NCI-H2171 (cell line): ENCODE data around the gene GLRX3.
A peak's percentile ranks its signal among the peaks of the same experiment; 100 is the strongest.
"Not testable (repeated sequence)": the region's sequence is repeated elsewhere in the genome, so short reads cannot be mapped to it uniquely, and the experiment has no call there.

Source experiments
- DNase-seq: peaks from one replicate; lab custom pipeline; 2025; lab: John Stamatoyannopoulos, UW

Gene GLRX3

DNA sequence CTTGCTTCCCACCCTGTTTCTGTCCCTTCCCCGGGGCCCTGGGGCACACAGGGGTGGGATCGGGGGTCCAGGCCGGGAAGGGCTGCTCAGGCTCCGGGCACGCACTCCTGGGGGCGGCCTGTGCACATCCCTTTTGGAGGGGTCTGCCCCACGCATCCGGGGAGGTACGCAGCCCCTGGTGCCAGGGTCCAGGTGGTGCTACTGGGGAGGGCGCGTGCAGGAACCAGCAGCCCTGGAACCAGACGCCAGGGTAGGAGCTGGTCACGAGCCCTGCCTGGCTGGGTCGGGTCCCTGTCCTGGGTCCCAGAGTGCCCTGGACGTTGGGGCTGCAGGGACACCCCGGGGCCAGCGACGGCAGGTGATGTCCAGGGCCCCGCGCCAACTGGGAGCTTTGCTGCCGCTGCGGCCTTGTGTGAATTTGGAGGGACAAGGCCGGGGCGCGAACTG lies 53.4 kb downstream of the GLRX3 start:
- DNase-seq: no peak

DNA sequence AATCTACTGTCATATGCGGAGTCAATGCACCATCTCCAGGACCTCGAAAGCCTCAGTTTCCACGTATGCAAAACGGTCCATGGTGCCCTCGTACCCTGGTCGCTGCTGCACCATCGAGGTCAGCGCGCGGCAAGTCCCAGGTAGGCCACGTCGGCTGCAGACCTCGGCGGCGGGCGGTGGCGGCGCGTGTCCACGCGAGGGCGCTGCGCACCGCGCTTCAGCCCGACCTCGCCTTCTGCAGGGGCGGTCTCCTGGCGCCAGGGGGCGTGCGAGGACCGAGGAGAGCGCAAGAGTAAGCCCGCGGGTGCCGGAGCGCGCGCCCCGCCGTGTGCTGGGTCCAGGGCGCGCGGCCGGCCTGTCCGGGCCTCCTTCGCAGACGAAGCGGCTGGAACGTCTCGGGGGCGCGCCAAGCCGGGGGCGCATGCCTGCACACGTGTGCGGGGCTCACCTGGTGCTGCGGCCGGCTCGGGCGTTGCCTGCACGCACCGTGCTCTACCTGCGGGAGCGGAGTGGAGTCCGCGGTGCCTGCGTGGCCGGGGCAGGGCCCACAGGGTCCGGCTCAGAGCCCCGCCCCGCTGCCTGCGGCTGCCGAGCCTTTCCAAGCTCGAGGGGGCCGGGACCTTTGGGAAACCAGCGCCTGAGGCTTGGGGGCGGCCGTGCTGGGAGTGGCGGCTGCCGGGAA lies 54.0 kb downstream of the GLRX3 start:
- peak; percentile 41 for DNase-seq

DNA sequence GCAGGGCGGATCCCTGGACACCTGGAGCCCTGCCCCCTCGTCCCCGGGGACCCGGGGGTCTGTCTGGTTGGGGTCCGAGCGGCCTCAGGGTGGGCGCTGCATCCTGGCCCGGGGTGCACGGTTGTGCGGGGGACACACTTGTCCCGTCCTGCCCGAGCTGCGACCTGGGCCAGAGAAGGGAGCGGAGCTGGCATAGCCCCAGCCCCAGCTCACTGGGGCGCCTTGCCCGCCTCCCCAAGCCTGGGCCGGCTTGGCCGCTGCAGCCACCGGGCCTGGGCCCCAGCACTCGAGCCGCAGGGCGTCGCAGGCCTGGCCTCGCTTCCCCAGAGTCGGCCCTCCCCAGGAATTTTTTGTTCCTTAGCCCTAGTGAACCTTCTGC lies 54.5 kb downstream of the GLRX3 start:
- no peak for DNase-seq

DNA sequence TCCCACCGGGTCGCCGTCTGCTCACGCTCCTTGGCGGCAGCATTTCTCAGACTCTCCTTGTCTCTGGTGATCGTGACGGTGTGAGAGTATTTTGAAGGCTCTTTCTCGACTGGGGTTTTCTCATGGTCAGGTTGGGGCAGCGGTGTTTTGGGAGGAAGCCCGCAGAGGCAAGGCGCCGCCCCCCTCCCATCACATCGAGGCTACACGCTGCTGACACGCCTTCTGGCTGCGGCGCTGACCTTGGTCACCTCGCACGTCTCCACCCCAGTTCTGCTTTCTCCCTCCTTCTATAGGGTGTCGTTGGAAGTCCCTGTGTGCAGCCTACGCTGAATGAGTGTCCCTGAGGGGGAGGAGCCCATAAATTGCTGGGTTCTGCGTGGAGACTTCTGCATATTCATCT lies 55.2 kb downstream of the GLRX3 start:
- no peak for DNase-seq

DNA sequence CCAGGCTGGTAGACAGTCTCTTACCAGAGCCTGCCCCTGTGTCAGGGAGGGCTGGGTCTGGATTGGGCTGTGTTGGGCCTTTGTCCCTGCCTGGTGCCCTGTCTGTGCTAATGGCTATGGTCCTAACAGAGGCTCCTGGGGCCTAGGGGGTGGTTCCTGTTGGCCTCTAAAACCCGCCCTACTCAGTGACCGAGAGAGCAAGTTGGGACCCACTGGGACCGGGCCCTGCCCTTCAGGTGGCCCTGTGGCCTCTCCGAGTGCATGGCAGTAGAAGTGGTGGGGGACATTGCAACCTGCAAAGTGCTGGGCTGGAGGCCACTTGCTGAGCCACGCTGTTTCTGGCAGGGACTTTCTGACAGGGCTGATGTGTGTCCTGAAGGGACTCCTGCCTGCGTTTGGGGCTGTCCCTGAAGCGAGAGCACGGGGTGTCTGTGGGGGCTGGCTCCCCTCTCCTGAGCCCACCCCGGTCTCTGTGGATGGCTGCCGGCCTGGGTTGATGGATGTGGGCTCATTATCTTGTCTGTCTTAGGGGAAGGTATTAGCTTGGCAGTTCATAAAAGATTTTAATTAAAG lies 56.2 kb downstream of the GLRX3 start:
- no peak for DNase-seq

DNA sequence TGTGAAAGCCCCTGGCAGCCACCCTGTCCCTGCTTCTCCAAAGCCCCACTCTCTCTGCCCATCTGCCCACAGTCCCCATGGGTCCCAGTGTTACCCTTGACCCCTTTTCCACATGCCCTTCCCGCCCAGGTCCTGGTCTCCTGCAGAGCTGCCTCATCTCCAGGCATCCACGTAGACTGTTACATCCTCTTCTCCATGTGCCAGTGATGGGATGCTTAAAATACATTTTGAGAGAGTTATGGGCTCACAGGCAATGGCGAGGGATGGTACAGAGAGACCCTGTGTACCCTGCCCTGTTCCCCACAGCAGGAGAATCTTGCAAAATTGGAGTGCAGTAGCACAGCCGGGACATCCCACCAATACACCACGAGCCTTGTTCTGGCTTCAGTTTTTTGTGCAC lies 56.8 kb downstream of the GLRX3 start:
- no peak for DNase-seq

DNA sequence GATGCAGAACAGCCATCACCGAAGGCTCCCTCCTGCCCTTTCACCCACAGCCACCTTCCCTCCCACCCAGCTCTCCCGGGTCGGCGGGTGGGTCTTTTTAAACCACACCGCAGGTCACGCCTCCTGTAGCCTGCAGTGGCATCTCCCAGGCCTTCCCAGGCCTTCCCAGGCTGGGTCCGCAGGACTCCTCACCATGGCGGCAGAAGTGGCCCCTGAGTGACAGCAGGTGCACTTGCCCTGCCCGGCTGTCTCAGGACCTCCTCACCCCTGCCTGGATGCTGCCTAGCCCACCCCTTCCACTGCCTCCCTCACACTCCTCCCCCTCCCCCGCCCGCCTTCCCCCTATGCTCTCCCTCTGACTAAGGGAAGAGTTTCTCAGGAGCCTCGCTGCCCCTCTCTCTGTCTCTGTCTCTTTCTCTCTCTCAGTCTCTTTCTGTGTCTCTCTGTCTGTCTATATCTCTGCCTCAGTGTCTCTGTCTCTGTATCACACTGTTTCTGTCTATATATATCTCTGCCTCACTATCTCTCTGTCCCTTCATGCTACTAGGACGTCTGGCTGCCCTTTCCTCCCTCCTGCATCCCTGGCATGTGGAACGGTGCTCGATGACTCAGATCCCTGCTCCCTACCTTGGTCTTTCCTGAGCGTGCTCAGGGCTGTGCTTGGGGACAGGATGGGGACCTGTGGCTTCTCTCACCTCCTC lies 57.5 kb downstream of the GLRX3 start:
- no peak for DNase-seq

DNA sequence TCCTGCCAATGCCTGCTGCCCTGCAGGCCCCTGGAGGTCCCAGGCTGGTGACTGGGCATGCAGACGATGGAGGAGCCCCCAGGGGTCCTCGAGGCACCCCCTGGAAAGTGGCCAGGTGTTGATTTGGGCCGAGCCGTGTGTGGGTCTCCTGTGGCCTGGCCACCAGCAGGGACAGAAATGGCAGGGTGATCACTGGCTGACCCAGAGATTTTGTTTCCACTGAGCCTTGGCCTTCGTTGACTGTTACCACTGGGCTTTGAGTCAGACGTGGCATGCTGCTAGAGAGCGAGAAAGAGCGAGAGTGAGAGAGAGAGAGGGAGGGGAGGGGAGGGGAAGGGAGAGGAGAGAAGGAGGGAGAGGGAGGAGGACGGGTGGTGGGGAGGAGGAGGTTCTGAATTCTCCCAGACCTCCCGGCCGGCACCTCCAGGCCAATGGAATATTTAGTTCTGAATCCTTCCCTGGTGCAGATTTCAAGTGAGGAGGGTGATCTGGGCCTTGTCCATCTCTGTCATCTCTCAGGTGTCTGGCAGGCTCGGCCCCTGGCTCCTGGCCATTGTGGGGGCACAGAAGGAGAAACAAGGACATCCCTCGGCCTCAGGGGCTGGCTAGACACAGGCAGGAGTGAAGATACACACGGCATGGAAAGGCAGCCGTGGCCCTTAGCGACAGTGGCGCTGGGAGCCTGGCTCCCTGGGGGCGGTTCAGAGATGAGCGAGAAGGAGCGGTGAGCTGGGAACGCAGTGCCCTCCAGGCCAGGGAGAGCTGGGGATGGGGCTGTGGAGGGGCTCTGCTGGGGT lies 58.2 kb downstream of the GLRX3 start:
- DNase-seq: no peak

DNA sequence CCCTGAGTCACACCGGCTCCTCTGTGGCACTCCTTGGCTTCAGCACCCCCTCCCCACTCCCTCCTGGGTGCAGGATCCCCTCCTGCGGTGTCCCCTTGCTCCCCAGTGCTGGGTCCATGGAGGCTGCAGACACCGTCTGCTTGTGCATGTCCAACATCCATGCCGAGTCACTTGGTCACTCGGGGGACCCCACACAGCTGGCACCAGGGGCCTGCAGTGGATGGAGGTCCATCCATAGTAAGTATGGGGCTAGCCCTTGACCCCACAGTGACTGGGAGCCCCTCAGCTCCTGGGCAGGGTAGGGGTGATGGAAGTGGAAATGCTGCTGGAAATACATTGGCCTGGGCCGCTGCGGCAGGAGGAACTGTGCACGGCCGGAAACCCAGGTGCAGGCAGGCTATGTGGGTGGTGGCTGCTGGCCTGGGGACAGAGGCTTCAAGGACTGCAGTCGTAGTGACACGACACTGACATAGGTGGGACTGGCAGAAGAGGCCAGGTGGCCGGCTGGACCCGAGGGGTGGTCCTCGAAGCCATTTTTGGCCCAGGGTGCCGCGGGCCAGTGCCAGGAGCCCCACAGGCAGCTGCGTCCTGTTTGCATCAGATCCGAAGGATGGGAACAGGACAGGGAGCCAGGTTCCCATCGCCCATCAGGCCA lies 58.9 kb downstream of the GLRX3 start:
- DNase-seq: no peak

DNA sequence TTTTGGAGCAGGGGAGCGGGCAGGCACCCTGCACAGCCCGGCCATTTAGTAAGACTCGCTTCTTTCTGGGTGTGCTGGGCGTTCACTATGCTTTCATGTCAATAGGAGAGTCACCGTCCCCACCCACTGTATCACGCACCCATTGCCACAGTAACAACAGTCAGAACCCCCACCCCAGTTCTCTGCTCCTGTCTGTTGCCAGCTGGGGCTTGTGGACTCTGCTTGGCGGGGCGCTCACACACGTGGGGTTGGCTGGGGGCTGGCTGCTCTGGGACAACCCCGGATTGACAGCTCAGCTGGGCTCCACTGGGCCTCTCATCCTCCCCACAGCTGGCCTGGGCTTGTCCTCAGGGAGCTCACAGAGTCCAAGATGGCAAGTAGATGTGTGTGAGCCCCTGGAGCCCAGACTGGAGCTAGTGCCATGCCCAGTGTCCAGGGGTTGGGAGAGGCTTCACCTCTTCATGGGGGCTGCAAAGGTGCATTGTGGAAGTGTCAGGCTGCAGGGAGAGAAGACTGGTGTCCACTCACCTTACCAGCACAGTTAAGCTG lies 59.6 kb downstream of the GLRX3 start:
- no peak for DNase-seq

DNA sequence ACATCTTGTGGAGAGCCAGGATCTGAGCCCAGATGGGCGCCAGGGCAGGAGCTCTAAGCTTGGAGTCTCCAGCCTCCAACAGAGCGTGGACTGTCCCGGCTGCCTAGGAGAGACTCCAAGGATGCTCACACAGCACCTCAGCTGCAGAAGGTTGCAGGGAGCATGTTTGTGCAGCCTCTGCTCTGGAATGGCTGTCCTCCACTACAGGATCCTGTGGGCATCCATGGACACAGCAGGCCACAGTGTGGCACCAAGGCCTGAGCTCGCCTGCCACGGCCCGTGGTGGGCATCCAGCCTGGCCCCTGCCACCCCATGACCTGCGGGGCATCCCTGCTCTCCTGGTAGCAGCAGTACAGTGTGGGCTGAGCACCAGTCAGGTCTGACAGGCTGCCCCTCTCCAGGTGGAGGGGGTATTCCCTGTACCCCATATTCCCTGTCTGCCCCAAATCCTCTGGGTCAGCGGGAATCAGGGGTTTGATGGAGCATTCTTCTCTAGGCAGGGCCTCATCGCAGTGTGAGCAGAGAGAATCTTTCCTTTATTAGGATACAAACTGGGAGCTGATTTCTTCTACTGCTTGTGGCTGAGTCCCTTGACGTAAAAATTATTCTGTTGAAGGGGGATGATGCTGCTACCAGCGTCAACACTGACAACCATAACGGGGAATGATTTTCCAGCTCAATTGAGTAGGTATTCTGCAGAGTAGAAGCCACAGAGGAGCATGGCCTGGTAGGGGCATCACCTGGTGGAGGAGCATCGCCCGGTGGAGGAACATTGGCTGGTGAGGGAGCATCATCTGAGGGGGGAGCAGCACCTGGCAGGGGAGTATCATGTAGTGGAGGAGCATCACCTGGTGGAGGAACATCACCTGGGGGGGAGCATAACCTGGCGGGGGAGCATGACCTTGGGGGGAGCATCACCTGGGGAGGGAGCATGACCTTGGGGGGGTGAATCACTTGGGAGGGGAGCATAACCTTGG lies 60.6 kb downstream of the GLRX3 start:
- DNase-seq: no peak

DNA sequence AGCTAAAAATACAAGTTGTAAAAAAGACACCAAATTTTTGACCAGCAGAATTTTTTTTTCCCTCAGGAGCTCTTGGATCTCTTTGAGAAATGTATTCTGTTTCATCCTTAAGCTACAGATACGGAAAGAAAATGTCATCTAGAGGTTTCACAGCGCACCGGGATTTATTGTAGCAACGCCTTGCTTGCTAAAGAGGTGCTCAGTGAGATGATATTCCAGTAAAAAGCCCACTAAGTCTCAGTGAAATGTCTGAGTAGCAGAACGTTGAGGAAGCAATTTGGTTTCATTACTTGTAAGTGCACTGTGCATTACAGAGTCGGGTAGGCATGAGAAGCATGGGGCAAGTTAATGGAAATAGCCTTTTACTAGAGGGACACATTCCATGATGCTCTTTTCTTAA lies 62.5 kb downstream of the GLRX3 start:
- no peak for DNase-seq

DNA sequence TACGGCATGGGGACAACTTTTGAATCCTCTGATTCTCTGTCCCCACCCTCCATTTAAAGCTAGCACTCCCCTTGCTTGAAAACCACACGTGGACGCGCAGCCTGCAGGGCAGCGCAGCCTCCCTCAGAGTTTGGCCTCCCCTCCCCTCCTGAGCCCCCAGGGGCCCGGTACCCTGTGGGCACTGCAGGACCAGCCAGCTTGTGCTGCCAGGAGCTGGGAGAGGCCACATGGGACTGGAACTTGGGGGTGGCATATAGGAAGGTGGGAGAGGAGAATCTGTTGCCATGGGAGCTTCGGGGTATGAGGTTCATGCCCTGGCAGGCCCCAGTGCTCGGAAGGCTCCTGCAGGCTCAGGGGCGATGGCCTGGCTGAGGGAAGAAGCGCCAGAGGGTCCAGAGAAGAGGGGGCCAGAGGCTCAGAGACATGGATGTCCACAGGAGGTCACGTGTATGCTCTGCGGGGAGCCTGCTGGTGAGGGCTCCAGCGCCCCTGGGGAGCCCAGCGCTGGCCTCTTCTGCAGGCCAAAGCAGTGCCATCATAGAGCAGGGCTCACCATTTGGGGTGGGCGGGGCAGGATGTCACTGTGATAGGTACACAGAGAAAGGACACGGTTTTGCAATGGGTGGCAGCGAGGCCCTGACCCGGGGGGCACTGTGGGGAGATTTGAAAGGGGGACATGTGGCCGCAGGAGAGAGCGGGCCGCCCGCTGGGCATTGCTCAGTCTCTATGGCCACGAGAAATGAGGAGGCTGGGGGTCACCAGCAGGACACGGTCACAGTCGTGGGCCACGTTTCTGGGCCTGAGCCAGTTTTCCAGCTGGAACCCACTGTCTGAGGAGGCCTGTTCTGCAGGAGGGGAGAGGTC lies 64.2 kb downstream of the GLRX3 start:
- DNase-seq: no peak

DNA sequence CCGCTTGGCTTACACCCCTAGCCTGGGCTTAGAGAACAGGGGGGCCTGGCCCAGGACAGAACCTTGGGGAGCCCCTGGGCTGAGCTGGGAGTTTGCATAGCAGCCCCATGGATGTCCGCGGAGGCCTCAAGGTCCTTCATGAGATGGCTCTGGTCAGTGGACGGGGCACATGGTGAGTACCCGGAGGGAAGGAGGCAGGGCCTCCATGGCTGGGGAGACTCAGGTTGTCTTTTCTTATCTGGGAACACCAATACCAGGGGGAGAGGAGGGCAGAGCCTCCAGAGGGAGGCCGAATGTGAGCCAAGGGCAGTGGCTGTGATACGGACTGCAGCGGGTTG lies 64.8 kb downstream of the GLRX3 start:
- DNase-seq: no peak

DNA sequence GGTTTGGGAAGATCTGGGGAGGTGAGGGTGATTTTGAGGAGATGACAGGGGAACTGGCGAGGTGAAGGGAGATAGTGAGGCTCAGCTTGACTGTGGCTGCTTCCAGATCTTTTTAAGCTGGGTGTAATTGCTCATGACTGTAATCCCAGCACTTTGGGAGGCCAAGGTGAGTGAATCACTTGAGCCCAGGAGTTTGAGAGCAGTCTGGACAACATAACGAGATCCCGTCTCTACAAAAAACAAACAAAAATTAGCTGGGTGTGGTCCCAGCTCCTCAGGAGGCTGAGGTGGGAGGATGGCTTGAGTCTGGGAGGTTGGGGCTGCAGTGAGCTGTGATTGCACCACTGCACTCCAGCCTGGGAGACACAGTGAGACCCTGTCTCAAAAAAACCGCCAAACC lies 66.0 kb downstream of the GLRX3 start:
- not testable (repeated sequence) for DNase-seq

DNA sequence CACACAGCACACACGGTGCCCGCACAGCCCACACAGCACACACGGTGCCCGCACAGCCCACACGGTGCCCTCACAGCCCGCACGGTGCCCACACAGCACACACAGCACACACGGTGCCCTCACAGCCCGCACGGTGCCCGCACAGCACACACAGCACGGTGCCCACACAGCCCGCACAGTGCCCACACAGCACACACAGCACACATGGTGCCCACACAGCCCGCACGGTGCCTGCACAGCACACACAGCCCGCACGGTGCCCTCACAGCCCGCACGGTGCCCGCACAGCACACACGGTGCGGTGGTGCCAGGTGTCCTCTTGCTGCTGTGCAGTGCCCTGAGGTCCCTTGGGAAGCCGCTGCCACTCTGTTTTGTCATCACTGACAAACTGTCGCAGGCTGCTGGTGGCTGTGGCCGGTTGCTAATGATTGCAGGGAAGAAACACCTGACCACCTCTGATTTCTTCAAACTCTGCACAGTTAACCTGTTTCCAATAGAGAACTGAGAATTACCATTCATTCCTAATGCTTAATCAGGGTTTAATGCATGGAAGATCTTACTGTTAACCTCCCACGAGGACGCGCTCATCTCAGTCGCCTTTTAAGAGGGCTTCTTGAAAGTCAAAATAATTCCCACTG lies 66.9 kb downstream of the GLRX3 start:
- DNase-seq: peak; percentile 31

DNA sequence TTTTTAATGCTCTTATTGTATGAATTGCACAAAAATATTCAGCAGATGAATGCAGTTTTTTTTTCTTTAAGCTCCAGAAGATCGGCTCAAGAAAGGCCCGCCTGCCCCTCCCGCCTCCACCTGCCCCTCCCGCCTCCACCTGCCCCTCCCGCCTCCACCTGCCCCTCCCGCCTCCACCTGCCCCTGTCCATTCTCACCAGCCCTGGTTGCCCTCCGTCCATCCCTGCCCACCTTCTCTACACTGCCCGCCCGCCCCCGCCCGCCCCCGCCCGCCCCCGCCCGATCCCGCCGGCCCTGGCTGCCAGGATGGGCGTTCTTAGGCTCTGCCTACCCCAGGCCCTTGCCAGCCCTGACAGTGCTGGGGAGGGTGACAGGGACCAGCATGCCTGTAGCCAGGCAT lies 67.4 kb downstream of the GLRX3 start:
- DNase-seq: no peak

DNA sequence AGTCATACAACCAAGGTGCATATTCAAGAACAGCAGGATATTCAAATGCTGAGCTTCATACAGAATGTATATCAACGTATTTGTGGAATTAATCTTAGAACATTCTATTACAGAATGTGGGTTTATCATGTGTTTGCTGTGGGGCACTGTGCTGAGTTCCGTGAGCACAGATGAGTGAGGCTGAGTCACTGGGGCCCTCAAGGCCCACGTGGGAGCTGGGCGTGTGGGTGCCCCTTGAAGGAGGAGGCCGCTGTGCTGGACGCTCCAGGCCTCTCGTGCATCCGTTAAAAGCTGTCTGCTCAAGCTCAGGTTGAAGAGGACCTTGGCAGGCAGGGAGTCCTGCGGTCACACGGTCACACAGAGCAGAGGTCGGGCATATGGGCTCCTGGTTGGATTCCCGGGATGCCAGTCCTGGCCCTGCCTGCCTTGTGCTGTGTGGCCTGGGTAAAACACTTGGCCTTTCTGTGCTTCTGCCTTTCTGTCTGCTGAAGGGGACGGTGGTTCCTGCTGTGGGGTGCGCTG lies 70.1 kb downstream of the GLRX3 start:
- DNase-seq: no peak

DNA sequence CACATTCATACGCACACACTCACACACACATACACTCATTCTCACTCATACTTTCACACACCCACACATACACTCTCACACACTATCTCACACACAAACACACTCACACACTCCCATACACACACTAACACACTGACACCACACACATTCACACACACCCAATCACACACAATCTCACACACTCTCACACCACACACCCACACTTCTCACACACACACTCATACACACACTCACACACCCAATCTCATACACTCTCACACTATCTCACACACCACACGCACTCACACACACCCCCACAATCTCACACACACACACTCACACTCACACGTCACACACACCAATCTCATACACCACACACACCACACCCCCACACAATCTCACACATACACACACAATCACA lies 71.0 kb downstream of the GLRX3 start:
- no peak for DNase-seq
